HG02642 (cell line): ENCODE data around the gene EIF2S1.
"Not testable (repeated sequence)": the region's sequence is repeated elsewhere in the genome, so short reads cannot be mapped to it uniquely, and the experiment has no call there.

Experiments
- ATAC-seq: cut with Tn5 transposase; IDR thresholded peaks from one replicate; pipeline ENCODE4 v1.9.1; 2021; ENCODE audit warnings: mild to moderate bottlenecking; ENCODE audit not compliant: unreplicated experiment, poor library complexity

The EIF2S1 gene

DNA sequence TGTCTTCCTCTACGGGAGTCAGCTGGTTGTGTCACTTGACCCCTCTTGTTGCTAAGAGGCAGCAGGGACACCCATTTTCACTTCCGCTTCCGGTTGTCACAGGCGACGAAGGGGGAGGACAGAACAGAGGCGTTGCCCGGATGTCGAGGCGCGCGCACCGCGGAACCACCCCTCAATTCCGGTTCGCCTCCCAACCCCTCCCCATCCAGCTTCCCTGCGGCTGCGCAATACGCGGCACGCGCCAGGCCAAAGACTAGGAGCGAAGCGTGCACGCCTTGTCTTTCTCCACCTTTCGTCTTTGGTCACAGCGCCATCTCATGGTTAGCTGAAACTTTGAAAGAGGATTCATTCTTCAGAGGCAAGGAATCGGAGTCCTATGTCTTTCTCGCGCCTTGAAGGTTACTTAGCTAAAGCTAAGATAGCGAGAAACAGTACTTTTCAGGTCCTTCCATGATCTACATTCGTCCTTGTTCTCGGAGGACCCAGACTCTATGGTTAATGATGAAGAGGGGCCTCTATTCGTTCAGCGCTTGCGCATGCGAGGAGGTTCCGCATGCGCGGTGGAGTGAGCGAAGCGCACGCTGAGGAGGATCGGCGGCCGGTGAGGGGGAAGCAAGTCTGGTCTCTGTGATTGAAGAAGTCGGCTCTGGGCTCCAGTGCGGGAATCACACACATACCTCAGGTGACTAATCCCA is at the start of gene EIF2S1, which contains the start of gene ATP6V1D:
Gene EIF2S1, plus strand, starts transcription at position 554 of the 695 bp plus-strand sequence. CDS start 4,440 bp downstream, outside the sequence.
Gene ATP6V1D, minus strand, starts transcription at position 30 of the 695 bp plus-strand sequence. CDS start 106 bp downstream, outside the sequence.
- ATAC-seq = peak; percentile 90

DNA sequence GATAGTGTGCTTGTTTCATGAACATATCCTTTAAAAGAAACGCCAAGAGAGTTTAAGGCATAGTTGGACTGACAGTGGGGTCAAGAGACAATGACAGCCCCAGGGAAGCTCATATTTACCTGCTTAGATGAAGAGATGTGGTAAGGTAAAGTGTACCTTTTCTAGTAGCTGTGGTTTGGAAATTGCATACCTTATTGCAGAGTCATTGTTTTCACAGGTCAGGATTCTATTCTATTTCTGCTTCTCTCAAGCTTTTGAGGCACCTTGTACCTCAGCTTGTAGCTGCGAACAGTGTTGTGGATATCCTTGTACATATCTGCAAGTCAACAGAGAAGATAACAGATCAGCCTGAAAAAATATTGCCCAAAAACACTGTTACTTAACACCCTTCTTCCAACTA is 48.3 kb upstream of the EIF2S1 start:
- ATAC-seq = no peak

- no peak for ATAC-seq
Measured at GRCh38 chr14:67313153-67313552, 47.0 kb upstream of the EIF2S1 start.

- no peak for ATAC-seq
Measured at GRCh38 chr14:67317822-67318221, 42.3 kb upstream of the EIF2S1 start.

DNA sequence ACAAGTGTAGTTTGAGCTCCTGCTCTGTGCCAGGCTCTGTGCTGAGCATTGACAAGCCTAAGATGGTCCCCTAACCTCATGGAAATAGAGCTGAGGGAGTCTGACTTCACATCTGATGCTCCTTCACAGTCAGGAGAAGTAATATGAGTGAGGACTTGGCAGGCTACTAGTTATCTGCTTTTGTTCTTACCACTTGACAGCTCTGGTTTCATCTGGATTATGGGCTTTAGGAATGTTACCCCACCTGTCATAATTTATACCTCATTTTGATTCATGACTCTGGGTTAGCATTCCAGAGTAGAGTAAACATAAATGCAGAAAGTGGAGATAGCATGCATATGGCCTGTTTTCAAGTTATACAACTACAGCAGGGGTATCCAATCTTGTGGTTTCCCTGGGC is 41.0 kb upstream of the EIF2S1 start:
- ATAC-seq = no peak

DNA sequence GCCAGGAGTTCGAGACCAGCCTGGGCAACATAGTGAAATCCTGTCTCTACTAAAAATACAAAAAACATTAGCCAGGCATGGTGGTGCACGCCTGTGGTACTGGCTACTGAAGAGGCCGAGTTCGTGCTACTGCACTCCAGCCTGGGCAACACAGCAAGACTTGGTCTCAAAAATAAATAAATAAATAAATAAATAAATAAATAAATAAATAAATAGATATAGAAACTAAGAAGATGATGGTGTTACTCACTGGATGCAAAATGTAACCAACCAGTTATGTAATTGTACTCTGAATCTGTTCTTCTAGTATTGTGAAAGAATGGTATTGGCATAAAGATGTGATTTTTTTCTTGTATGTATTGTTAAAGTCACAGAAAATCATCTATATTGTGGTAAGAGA is 30.5 kb upstream of the EIF2S1 start:
- not testable (repeated sequence) for ATAC-seq

DNA sequence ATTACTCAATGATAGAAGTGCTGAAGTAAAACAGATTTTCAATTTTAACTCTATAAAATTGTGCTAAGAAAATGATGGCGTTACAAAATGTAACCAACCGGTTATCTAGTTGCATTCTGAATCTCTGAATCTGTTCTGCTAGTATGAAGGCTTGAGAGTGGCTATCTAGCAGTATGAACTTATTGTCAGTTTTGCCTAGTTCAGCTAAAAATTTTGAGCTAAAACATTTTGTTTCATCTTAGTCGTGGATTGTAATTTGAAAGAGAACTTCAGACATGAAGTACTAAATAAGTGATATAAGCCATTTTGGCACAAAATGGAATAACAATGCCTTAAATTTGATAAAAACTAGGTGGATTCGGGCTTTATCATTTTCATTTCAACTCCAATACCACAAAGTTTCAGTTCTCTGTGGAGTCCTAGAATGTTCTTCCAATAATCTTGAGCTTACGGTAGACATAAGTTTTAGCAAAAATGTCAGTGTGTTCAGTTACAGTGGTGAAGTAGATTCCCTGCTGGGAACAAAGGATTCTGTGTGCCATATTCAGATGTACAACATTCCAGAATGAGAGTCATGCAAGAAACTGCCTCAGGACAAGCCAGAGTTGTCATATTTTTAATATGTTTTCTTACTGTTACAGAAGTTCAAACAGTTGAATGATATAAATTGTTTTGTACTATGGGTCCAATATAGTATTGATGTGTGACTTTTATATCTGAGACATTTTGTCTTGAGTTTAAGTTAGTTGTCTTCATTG is 28.6 kb upstream of the EIF2S1 start:
- no peak for ATAC-seq

- no peak for ATAC-seq
Measured at GRCh38 chr14:67332468-67332867, 27.7 kb upstream of the EIF2S1 start.

- no peak for ATAC-seq
Measured at GRCh38 chr14:67335781-67336180, 24.3 kb upstream of the EIF2S1 start.

- not testable (repeated sequence) for ATAC-seq
Measured at GRCh38 chr14:67341231-67341630, 18.9 kb upstream of the EIF2S1 start.

GRCh38 chr14:67343601-67344230 is 16.4 kb upstream of the EIF2S1 start:
- no peak for ATAC-seq

GRCh38 chr14:67345583-67345982 is 14.5 kb upstream of the EIF2S1 start:
- no peak for ATAC-seq

- ATAC-seq = no peak
Measured at GRCh38 chr14:67352055-67352454, 8.1 kb upstream of the EIF2S1 start.

GRCh38 chr14:67357186-67357968 is 2.8 kb upstream of the EIF2S1 start:
- ATAC-seq = no peak

GRCh38 chr14:67357969-67358354 is 2.2 kb upstream of the EIF2S1 start:
- no peak for ATAC-seq

- peak; percentile 2 for ATAC-seq
Measured at GRCh38 chr14:67358924-67359774, 979 bp upstream of the EIF2S1 start.

DNA sequence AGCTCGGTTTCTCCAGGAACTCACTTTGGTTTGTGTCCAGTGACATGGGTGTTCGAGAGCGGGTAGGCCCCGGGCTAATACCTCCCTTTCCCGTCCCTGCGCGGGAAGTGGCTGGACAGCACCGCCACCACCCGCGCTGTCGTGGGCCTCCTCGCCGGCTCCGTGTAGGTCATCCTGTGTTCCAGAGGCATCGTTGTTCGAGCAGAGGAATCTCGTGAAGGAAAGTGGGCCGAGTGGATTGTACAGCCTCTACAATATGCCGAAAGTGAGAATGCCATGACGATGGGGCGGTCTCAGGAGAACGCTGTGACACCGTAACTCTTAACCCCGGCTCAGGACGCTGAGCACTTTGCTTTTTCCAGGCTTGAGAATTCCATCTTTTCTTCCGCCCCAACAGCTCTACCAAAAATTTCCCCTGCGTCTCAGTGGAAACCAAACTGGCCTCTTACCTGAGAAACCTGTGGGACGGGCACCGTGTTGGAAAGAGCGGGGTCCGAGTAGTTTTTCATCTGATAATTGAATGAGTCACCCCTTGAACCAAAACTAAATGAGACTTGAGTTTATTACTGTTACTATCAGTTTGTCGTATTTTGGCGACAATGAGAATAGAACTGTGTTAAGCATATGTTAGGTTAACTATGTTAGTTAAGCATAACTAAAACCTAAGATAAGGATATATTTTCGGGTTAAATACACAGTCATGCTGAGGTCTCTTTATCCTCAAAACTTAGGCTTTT is 510 bp downstream of the EIF2S1 start:
- ATAC-seq = peak; percentile 32

DNA sequence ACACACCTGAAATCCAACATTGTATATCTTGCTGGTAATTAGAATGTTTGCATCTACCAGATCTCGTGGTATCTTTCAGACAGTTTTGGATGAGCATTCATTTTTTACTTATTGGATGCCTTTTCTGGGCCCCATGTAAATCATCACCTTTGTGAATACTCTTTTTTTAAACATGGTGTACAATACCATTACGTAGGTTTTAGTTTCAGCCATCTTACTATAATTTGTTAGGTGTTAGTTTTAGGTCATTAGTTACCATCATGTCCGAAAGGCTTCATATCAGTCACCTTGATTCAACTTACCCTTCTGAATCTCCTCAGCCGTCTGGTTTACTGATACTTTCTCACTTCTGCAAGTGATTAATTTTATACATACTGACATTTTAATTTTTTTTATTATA is 5.3 kb downstream of the EIF2S1 start:
- no peak for ATAC-seq

- ATAC-seq = no peak
Measured at GRCh38 chr14:67370830-67371229, 10.7 kb downstream of the EIF2S1 start.
